A549 treated with RU486 at 1 μM for 4 hours (cell line): Measurements from ENCODE around the gene PGD. TPM values are rescaled to one million over a fixed set of nuclear protein-coding genes. Genes with fewer than 3 reads are reported as not detected.

Experiments used
- total RNA-seq: library from RNA; stranded (reverse); fragments of 200-300 nt; extraction: Qiagen RNA extraction; gene quantifications from 5 replicates; pipeline ENCODE4 v1.2.3, GENCODE V29; 2022; ENCODE audit warnings: low read depth

Gene PGD
- 1,089 to 1,195 TPM (median 1,141 TPM) in 5 replicates for total RNA-seq

DNA sequence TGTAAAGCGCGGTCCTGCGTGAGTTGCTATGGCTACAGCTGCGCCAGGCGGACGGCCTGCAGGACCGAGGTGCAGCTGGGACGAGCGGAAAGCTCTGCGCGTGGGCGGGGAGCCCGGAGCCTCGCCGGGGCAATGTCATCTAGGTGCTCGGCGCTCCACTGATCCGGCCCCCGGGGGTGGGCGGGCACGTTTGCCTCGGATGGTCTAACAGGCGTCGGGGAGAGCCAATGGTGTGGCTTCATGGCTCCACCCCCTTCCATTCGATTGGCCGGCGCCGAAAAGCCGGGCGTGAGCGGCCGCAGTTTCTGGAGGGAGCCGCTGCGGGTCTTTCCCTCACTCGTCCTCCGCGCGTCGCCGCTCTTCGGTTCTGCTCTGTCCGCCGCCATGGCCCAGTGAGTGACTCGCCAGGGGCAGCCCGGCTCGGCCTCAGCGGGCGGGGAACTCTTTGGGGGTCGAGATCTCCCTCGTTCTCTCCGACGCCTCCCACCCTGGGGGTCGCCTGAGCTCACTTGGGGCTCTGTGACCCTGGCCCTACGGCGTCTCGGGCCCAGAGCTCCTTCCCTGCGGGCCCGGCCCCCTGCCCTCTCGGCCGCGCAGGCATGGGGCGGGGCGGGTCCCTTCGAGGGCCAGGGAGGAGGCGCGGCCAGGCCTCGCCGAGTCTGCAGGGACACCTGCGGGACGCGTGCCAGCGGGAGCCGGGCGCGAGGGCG is at the start of gene PGD:
PGD (plus strand) TSS at position 331 of the 710 bp plus-strand sequence; CDS start at position 385, 54 bp downstream.

DNA sequence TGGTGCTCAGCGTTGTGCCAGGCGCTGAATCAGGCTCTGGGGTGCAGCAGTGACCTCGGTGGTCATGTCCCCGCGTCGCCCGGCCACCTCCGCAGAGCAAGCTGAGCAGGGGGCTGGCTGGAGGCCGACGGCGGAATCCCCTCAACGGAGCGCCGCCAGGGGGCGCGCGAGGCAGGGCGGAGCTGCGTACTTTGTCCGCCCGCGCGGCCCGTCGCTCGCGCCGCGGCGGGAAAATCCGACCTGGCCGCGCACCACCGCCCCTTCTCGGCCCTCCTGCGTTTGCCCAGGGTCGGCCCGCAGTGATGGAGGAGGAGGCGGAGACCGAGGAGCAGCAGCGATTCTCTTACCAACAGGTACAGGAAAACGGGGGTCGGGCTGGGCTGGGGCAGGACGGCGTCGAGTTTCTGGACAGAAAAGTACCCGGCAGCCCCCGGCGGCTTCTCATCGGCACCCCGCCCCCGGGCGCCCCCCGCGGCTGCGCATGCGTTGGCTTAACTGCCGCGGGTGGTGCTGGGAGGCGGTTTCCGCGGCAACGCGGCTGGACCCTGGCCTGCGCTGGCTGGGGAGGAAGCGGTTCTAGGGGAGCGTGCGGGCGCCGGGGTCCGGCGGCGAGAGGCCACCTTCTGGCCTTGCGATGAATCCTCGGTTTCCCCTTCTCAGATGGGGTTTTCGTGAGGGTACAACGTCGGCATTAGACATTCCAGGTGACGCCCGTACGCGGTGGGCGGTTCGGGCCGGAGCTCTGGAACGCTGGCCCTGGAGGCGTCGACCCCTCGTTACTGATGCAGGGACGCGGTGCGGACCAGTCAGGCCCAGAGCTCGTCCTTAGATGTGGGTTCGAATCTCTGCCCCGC is 31.6 kb downstream of the PGD start, which contains the start of gene CENPS:
CENPS (plus strand) TSS at position 218 of the 854 bp plus-strand sequence; CDS start at position 303, 85 bp downstream.

DNA sequence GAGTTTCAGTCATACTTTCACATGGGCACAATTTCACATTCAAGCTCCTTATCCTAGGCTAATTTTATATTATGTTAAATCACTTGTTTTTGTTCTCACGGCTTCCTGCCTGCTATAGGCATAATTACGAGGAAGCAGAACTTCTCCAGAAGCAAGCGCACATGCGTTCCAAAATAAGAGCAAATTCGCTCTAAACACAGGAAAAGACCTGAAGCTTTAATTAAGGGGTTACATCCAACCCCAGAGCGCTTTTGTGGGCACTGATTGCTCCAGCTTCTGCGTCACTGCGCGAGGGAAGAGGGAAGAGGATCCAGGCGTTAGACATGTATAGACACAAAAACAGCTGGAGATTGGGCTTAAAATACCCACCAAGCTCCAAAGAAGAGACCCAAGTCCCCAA is 50.9 kb downstream of the PGD start, which contains the start of gene CORT:
CORT (plus strand) TSS at position 281 of the 400 bp plus-strand sequence. CDS start 193 bp downstream, outside the sequence.

Other genes with a start within 250 kb of the PGD start
- 7.6 to 14.4 TPM (median 13.8 TPM) in 5 replicates for gene KIF1B, start 188.5 kb upstream of the PGD start, total RNA-seq
- 29.2 to 32.8 TPM (median 32.1 TPM) in 5 replicates for gene CENPS, start 31.4 kb downstream of the PGD start, total RNA-seq
- 0.18 to 0.49 TPM (median 0.36 TPM) in 4 of 5 replicates, not detected in the other for gene CORT, start 51.0 kb downstream of the PGD start, total RNA-seq
- gene DFFA, start 73.5 kb downstream of the PGD start, total RNA-seq = 20.6 to 27.5 TPM (median 24.7 TPM) in 5 replicates
- 11.3 to 16.1 TPM (median 15.0 TPM) in 5 replicates for gene PEX14, start 75.9 kb downstream of the PGD start, total RNA-seq